ENCODE results near the gene BLTP3B.

Gene BLTP3B

DNA sequence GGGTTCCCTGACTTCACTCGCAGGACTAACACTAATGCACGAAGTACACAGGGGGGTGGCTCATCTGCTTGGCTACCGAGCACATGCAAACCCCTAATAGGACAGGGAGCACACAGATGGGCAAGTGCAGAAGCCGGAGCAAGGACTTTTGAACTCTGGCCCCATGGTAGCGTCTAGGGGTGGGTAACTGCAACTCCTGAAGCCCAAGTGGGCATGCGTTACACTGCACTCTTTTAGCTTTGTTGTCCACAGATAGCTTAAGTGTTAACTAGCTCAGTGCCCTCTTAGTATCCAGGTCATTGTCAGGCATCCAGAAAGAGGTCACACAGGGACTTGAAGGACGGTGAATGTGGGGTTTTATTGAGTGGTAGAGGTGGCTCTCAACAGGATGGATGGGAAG, 3.0 kb upstream of the BLTP3B start:
- Histone ChIP-seq H3K9me3 (ENCODE audit: control insufficient read depth in 2 of 2, low read length in 2 of 2) (no peaks in the 10 kb centered on the region), H3K36me3 (ENCODE audit: control insufficient read depth in 2 of 2, insufficient read depth in 2 of 2, low read length in 2 of 2) (no peaks in the 10 kb centered on the region), H3K27me3 (ENCODE audit: control insufficient read depth in 2 of 2, insufficient read depth in 2 of 2, low read length in 2 of 2) (no peaks in the 10 kb centered on the region), H3K4me1 (ENCODE audit: control insufficient read depth in 2 of 2, insufficient read depth in 2 of 2, low read length in 2 of 2) (peaks cover 9 to 10% of the 10 kb centered on the region in 2 donors), H3K9ac (ENCODE audit: low read depth in 1 of 2, low read length in 2 of 2) (no peak overlapping the region), H3K4me3 (ENCODE audit: low read length in 2 of 2) (no peak overlapping the region), H3K27ac (ENCODE audit: low read depth in 2 of 2, low read length in 2 of 2) (no peak overlapping the region)

DNA sequence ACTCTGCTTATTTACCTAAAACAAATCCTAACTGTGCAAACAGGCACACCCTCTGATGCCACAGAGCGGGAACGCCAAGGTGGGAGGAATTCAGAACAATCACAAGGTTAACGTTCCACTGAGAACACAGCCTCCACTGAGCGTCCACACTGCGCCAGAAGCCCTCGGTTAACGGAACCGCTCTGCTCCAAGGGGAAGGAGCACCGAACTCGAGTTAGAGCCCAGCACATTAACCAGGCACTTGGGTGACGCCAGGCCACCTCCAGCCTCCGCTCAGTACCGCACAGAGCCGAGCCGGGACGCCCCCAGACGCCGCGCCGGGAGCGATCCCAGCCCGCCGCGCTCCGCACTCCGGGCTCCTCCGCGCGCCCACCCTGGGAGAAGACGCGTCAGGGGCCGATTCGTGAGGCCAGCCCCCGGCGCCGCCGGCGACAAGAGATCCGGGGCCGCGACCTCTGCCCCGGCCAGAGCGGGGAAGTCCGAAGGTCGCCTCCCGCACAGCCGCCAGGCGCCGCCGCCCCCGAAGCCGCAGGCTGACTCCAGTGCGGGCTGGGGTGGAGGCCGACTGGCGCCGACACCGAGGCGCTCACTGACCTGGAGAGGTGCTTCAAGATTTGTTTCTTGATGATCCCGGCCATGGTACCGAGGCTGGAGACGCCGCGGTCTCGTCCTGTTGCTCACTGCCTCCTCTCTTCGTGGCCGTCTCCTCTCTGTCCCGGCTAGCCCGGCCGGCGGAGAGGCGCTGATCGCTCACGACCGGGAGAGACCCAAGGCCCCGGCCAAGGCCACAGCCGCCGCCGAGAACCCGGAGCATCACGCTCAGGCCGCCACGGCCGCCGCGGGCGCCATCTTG, 450 bp downstream of the BLTP3B start:
- peak overlapping the region; percentile 90 to 94 for H3K27ac ChIP-seq (ENCODE audit: low read depth in 2 of 2, low read length in 2 of 2)
- no peaks in the 10 kb centered on the region for H3K27me3 ChIP-seq (ENCODE audit: control insufficient read depth in 2 of 2, insufficient read depth in 2 of 2, low read length in 2 of 2)
- peak overlapping the region; percentile 91 to 92 for H3K4me3 ChIP-seq (ENCODE audit: low read length in 2 of 2)
- peaks cover 10 to 17% of the 10 kb centered on the region in 2 donors for H3K4me1 ChIP-seq (ENCODE audit: control insufficient read depth in 2 of 2, insufficient read depth in 2 of 2, low read length in 2 of 2)
- H3K36me3 ChIP-seq (ENCODE audit: control insufficient read depth in 2 of 2, insufficient read depth in 2 of 2, low read length in 2 of 2): no peaks in the 10 kb centered on the region
- H3K9me3 ChIP-seq (ENCODE audit: control insufficient read depth in 2 of 2, low read length in 2 of 2): no peaks in the 10 kb centered on the region
- peak overlapping the region; percentile 87 to 91 for H3K9ac ChIP-seq (ENCODE audit: low read depth in 1 of 2, low read length in 2 of 2)

DNA sequence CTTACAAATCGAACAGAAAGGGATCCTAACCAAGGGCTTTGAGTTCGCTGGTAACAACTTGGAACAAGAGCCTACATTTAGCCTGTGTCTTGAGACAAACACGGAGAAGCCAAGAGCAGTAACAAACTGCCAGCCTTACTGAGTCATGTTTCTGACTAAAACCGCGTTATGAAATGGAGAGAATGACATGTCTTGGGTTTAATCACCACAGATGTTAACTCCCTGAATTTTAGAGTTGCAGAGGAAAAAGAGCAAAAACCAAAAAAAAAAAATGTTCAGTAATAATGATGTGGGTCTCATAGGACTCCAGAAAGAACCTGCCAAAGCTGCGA, 1.0 kb downstream of the BLTP3B start:
- no peaks in the 10 kb centered on the region for H3K27me3 ChIP-seq (ENCODE audit: control insufficient read depth in 2 of 2, insufficient read depth in 2 of 2, low read length in 2 of 2)
- H3K4me3 ChIP-seq (ENCODE audit: low read length in 2 of 2): peak overlapping the region; percentile 91 to 92
- H3K9ac ChIP-seq (ENCODE audit: low read depth in 1 of 2, low read length in 2 of 2): peak overlapping the region; percentile 87 to 91
- H3K9me3 ChIP-seq (ENCODE audit: control insufficient read depth in 2 of 2, low read length in 2 of 2): no peaks in the 10 kb centered on the region
- no peaks in the 10 kb centered on the region for H3K36me3 ChIP-seq (ENCODE audit: control insufficient read depth in 2 of 2, insufficient read depth in 2 of 2, low read length in 2 of 2)
- H3K27ac ChIP-seq (ENCODE audit: low read depth in 2 of 2, low read length in 2 of 2): peak overlapping the region; percentile 90 to 94
- H3K4me1 ChIP-seq (ENCODE audit: control insufficient read depth in 2 of 2, insufficient read depth in 2 of 2, low read length in 2 of 2): peaks cover 10 to 17% of the 10 kb centered on the region in 2 donors

DNA sequence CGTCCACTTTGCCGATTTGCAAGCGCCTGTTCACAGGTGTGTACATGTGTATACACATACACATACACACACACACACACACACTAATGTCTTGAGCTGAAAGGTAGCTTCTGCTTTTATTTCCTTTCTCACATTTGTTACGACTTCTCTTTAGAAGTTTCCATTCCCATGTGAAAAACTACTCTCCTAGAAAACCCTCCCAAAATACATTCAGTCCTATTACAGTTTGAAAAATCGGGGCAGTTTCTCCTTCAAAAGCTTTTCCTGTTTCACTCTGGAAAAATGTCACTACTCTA, 3.9 kb downstream of the BLTP3B start:
- H3K27ac ChIP-seq (ENCODE audit: low read depth in 2 of 2, low read length in 2 of 2): no peak overlapping the region
- no peaks in the 10 kb centered on the region for H3K27me3 ChIP-seq (ENCODE audit: control insufficient read depth in 2 of 2, insufficient read depth in 2 of 2, low read length in 2 of 2)
- peaks cover 10 to 17% of the 10 kb centered on the region in 2 donors for H3K4me1 ChIP-seq (ENCODE audit: control insufficient read depth in 2 of 2, insufficient read depth in 2 of 2, low read length in 2 of 2)
- H3K4me3 ChIP-seq (ENCODE audit: low read length in 2 of 2): no peak overlapping the region
- H3K9ac ChIP-seq (ENCODE audit: low read depth in 1 of 2, low read length in 2 of 2): no peak overlapping the region
- H3K36me3 ChIP-seq (ENCODE audit: control insufficient read depth in 2 of 2, insufficient read depth in 2 of 2, low read length in 2 of 2): no peaks in the 10 kb centered on the region
- H3K9me3 ChIP-seq (ENCODE audit: control insufficient read depth in 2 of 2, low read length in 2 of 2): no peaks in the 10 kb centered on the region

DNA sequence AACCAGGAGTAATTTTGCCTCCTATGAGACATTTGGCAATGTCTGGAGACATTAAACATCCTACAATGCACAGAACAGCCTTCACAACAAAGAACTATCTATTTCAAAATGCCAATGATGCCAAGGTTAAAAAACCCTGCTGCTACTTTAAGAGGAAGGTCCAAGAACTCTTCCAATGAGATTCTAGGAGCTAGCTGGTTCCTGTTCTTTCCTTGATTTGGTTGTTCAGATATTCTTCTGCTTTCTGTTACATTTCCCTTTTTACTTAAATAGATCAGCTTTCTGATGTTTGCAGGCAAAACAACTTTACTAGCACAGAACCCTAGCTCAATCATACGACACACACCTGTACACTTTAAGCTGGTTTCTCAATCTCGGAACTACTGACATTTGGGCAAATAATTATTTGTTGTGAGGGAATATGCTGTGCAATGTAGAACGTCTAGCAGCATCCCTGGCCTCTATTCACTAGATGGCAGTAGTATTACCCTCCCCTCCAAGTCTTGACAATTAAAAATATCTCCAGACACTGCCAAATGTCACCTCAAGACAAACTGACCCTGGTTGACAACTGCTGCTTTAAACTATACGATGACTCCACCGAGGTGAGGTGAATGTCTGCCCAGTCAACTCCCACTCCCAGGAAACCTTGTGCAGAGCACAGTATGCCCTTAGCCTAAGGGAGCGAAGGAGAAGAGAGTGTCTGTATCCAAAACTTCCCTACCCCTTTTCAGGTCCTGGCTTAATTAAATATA, 4.4 kb downstream of the BLTP3B start:
- Histone ChIP-seq H3K9me3 (ENCODE audit: control insufficient read depth in 2 of 2, low read length in 2 of 2) (no peaks in the 10 kb centered on the region), H3K4me3 (ENCODE audit: low read length in 2 of 2) (no peak overlapping the region), H3K36me3 (ENCODE audit: control insufficient read depth in 2 of 2, insufficient read depth in 2 of 2, low read length in 2 of 2) (no peaks in the 10 kb centered on the region), H3K9ac (ENCODE audit: low read depth in 1 of 2, low read length in 2 of 2) (no peak overlapping the region), H3K27ac (ENCODE audit: low read depth in 2 of 2, low read length in 2 of 2) (no peak overlapping the region), H3K27me3 (ENCODE audit: control insufficient read depth in 2 of 2, insufficient read depth in 2 of 2, low read length in 2 of 2) (no peaks in the 10 kb centered on the region), H3K4me1 (ENCODE audit: control insufficient read depth in 2 of 2, insufficient read depth in 2 of 2, low read length in 2 of 2) (peaks cover 9 to 17% of the 10 kb centered on the region in 2 donors)

DNA sequence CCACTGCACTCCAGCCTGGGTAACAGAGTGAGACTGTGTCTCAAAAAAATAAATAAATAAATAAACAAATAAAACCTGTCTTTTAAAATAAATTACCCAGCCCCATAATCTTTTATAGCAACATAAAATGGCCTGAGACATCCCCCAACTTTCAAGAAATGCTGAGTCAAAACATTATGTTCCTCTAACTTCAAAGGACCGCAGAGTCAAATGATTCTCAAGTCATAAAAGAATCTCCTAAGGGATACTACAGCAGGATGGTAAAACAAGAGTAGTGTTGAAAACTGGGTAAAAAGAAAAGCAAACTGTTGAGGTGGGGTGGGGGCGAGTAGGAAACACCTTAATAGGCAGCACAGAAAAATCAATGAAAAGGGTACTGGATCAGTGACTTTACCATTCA, 9.5 kb downstream of the BLTP3B start:
- no peaks in the 10 kb centered on the region for H3K27me3 ChIP-seq (ENCODE audit: control insufficient read depth in 2 of 2, insufficient read depth in 2 of 2, low read length in 2 of 2)

DNA sequence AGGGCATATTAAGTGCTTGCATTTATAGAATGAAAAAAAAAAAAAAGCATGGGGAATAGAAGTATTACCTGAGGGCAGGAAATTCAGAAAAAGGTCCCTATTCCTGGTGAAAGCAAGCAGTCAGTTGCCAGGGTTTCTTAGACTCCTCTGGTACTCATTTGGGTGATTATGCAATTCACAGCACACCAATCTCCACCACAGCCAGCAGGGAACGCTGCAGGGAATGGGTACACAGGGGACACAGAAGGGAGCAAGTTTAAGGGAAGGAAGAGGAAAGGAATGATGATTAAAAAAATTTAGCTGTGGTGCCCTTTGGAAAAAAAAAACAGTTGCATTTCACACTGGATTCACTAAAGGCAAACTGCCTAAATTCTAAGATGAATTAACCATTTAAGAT, 14.2 kb downstream of the BLTP3B start:
- no peaks in the 10 kb centered on the region for H3K9me3 ChIP-seq (ENCODE audit: control insufficient read depth in 2 of 2, low read length in 2 of 2)
- no peaks in the 10 kb centered on the region for H3K4me1 ChIP-seq (ENCODE audit: control insufficient read depth in 2 of 2, insufficient read depth in 2 of 2, low read length in 2 of 2)
- H3K27ac ChIP-seq (ENCODE audit: low read depth in 2 of 2, low read length in 2 of 2): no peak overlapping the region

More for the DNA sequence above, 9.5 kb downstream of the BLTP3B start:
- Histone ChIP-seq H3K36me3 (ENCODE audit: control insufficient read depth in 2 of 2, insufficient read depth in 2 of 2, low read length in 2 of 2) (no peaks in the 10 kb centered on the region), H3K27ac (ENCODE audit: low read depth in 2 of 2, low read length in 2 of 2) (no peak overlapping the region), H3K4me3 (ENCODE audit: low read length in 2 of 2) (no peak overlapping the region), H3K9me3 (ENCODE audit: control insufficient read depth in 2 of 2, low read length in 2 of 2) (no peaks in the 10 kb centered on the region), H3K9ac (ENCODE audit: low read depth in 1 of 2, low read length in 2 of 2) (no peak overlapping the region), H3K4me1 (ENCODE audit: control insufficient read depth in 2 of 2, insufficient read depth in 2 of 2, low read length in 2 of 2) (no peaks in the 10 kb centered on the region)

DNA sequence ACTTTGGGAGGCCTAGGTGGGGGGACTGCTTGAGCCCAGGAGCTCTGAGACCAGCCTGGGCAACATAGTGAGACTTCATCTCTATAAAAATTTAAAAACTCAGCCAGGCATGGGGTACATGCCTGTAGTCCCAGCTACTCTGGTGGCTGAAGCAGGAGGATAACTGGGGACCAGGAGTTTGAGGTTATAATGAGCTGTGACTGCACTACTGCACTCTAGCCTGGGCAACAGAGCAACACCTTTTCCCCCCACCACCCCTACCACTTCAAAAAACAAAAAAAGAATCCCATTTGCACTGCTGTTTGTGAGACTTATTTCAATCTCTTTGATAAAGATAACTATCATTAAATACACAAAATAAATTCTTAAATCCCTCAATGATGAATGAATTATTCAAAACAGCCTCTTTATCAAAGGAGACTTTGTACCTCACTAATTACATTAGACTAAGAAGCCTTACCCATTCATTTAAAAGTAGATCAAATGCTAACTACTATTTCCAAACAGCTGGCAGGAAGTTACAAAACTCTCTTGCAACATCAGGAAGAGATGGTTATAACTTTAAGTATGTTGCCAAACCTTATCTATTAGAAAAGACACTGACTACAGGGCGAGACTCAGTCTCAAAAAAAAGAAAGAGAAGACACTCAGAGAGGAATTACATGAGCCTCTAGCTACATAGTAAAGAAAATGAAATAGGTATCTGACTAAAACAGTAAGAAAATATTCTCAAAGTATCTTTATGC, 14.7 kb downstream of the BLTP3B start:
- no peaks in the 10 kb centered on the region for H3K36me3 ChIP-seq (ENCODE audit: control insufficient read depth in 2 of 2, insufficient read depth in 2 of 2, low read length in 2 of 2)
- no peaks in the 10 kb centered on the region for H3K27me3 ChIP-seq (ENCODE audit: control insufficient read depth in 2 of 2, insufficient read depth in 2 of 2, low read length in 2 of 2)
- H3K4me1 ChIP-seq (ENCODE audit: control insufficient read depth in 2 of 2, insufficient read depth in 2 of 2, low read length in 2 of 2): no peaks in the 10 kb centered on the region
- H3K4me3 ChIP-seq (ENCODE audit: low read length in 2 of 2): no peak overlapping the region
- no peak overlapping the region for H3K9ac ChIP-seq (ENCODE audit: low read depth in 1 of 2, low read length in 2 of 2)
- H3K27ac ChIP-seq (ENCODE audit: low read depth in 2 of 2, low read length in 2 of 2): no peak overlapping the region
- no peaks in the 10 kb centered on the region for H3K9me3 ChIP-seq (ENCODE audit: control insufficient read depth in 2 of 2, low read length in 2 of 2)

More for the DNA sequence above, 14.2 kb downstream of the BLTP3B start:
- Histone ChIP-seq H3K27me3 (ENCODE audit: control insufficient read depth in 2 of 2, insufficient read depth in 2 of 2, low read length in 2 of 2) (no peaks in the 10 kb centered on the region), H3K4me3 (ENCODE audit: low read length in 2 of 2) (no peak overlapping the region), H3K9ac (ENCODE audit: low read depth in 1 of 2, low read length in 2 of 2) (no peak overlapping the region), H3K36me3 (ENCODE audit: control insufficient read depth in 2 of 2, insufficient read depth in 2 of 2, low read length in 2 of 2) (no peaks in the 10 kb centered on the region)

DNA sequence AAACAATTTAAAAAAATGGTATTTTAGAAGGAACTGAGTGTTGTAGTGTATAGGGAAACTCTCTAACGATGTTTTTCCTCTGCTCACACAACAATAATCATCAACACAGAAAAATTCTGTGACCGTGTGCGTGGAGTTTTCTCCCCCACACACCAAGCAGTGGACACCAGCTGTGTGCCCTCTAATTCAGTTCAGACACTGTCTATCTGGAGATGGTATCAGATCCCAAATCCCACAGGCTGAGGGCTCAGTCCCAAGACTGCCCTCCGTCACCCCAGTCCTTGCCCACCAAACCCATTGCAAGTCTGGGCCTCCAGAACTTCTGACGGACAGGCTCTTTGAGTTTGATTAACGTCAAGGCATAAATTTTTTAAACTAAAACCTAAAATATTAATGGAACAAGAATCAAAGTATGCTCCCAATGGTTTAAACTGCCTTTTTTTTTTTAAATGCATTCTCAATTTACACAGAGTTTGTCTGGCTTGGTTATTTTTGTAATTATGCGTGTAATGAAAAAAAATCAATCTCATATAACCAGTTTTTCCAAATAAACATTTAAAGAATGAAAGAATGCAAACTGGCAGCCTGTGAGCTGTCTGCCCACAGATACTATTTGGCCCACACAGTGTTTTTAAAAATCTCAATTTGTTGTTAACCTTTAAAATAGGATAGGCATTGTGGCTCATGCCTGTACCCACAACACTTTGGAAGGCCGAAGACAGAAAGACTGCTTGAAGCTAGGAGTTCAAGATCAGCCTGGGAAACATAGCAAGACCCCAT, 19.2 kb downstream of the BLTP3B start:
- Histone ChIP-seq H3K9ac (ENCODE audit: low read depth in 1 of 2, low read length in 2 of 2) (no peak overlapping the region), H3K27ac (ENCODE audit: low read depth in 2 of 2, low read length in 2 of 2) (no peak overlapping the region), H3K4me1 (ENCODE audit: control insufficient read depth in 2 of 2, insufficient read depth in 2 of 2, low read length in 2 of 2) (no peaks in the 10 kb centered on the region), H3K9me3 (ENCODE audit: control insufficient read depth in 2 of 2, low read length in 2 of 2) (no peaks in the 10 kb centered on the region), H3K4me3 (ENCODE audit: low read length in 2 of 2) (no peak overlapping the region), H3K36me3 (ENCODE audit: control insufficient read depth in 2 of 2, insufficient read depth in 2 of 2, low read length in 2 of 2) (no peaks in the 10 kb centered on the region), H3K27me3 (ENCODE audit: control insufficient read depth in 2 of 2, insufficient read depth in 2 of 2, low read length in 2 of 2) (no peaks in the 10 kb centered on the region)
